Neural cell (in vitro differentiated cells): Measurements from ENCODE around the gene ARHGAP9. TPM values are rescaled to one million over a fixed set of nuclear protein-coding genes. Genes with fewer than 3 reads are reported as not detected.

Experiments
- H2AFZ ChIP-seq: fragments of 200-600, 300-800 bp; sonication (generic), shearing (Covaris generic); 2 replicates; pipeline ENCODE4 v1.6.0; 2014; ENCODE audit warnings: low read depth, mild to moderate bottlenecking, antibody characterized with exemption, low read length, moderate library complexity
- H3F3A ChIP-seq: fragments of 200-600 bp; shearing (Covaris generic); 2 replicates; pipeline ENCODE4 v1.6.1; 2016; ENCODE audit warnings: mild to moderate bottlenecking, moderate library complexity, mixed read lengths, antibody characterized with exemption, low read length; ENCODE audit not compliant: insufficient read depth, poor library complexity, severe bottlenecking
- H3K27ac ChIP-seq: fragments of 200-600, 300-800 bp; sonication (generic), shearing (Covaris generic); 2 replicates; pipeline ENCODE4 v1.5.1; 2014; ENCODE audit warnings: mild to moderate bottlenecking, low read length, moderate library complexity
- H3K27me3 ChIP-seq: fragments of 300-800, 200-600 bp; sonication (generic), shearing (Covaris generic); 2 replicates; pipeline ENCODE4 v1.6.0; 2014; ENCODE audit warnings: mild to moderate bottlenecking, low read depth, low read length, moderate library complexity; ENCODE audit not compliant: insufficient read depth
- H3K36me3 ChIP-seq: fragments of 300-800, 200-600 bp; sonication (generic), shearing (Covaris generic); 2 replicates; pipeline ENCODE4 v1.5.1; 2014; ENCODE audit warnings: mild to moderate bottlenecking, antibody characterized with exemption, low read length, moderate library complexity; ENCODE audit not compliant: insufficient read depth
- H3K4me2 ChIP-seq: fragments of 300-800, 200-600 bp; sonication (generic), shearing (Covaris generic); 2 replicates; pipeline ENCODE4 v1.6.0; 2014; ENCODE audit warnings: mild to moderate bottlenecking, low read length
- H3K4me3 ChIP-seq: fragments of 300-800, 200-600 bp; sonication (generic), shearing (Covaris generic); 2 replicates; pipeline ENCODE4 v1.5.1; 2014; ENCODE audit warnings: mild to moderate bottlenecking, low read length, moderate library complexity
- H3K79me2 ChIP-seq: fragments of 200-600 bp; shearing (Covaris generic); replicated peaks from 2 replicates; pipeline ENCODE4 v1.6.0; 2014; ENCODE audit warnings: mild to moderate bottlenecking, low read length, moderate library complexity; ENCODE audit not compliant: insufficient read depth
- H3K9ac ChIP-seq: fragments of 300-800, 200-600 bp; sonication (generic), shearing (Covaris generic); 2 replicates; pipeline ENCODE4 v1.6.1; 2016; ENCODE audit warnings: mild to moderate bottlenecking, low read length, mixed read lengths
- H3K9me2 ChIP-seq: fragments of 200-600 bp; shearing (Covaris generic); 2 replicates; pipeline ENCODE4 v1.6.1; 2016; ENCODE audit warnings: mild to moderate bottlenecking, low read length, mixed read lengths; ENCODE audit not compliant: insufficient read depth
- H3K9me3 ChIP-seq: fragments of 200-600, 300-800 bp; sonication (generic), shearing (Covaris generic); 2 replicates; pipeline ENCODE4 v1.6.1; 2016; ENCODE audit warnings: mild to moderate bottlenecking, mixed run types, low read length, moderate library complexity, mixed read lengths
- H4K20me1 ChIP-seq: fragments of 200-600 bp; shearing (Covaris generic); 2 replicates; pipeline ENCODE4 v1.6.1; 2016; ENCODE audit warnings: mild to moderate bottlenecking, mixed run types; ENCODE audit not compliant: insufficient read depth
- EP300 ChIP-seq: fragments of 450-650 bp; conservative IDR thresholded peaks from 2 replicates; pipeline ENCODE4 v1.6.1; 2014; ENCODE audit warnings: antibody characterized with exemption, mild to moderate bottlenecking, moderate library complexity; ENCODE audit not compliant: poor library complexity, severe bottlenecking
- EZH2 ChIP-seq: fragments of 200-600, 300-800 bp; shearing (Covaris generic), sonication (generic); IDR thresholded peaks from 2 replicates; pipeline ENCODE4 v1.6.1; 2014; ENCODE audit warnings: antibody characterized with exemption, low read length, borderline replicate concordance, mild to moderate bottlenecking; ENCODE audit not compliant: insufficient read depth, poor library complexity, severe bottlenecking
- POLR2AphosphoS5 ChIP-seq: IDR thresholded peaks from 2 replicates; pipeline ENCODE4 v1.6.1; 2012
- RAD21 ChIP-seq: fragments of 450-650 bp; conservative IDR thresholded peaks from 2 replicates; pipeline ENCODE4 v1.6.1; 2014; ENCODE audit warnings: antibody characterized with exemption, mild to moderate bottlenecking, moderate library complexity
- SMC3 ChIP-seq: fragments of 450-650 bp; conservative IDR thresholded peaks from 2 replicates; pipeline ENCODE4 v1.6.1; 2014; ENCODE audit warnings: antibody characterized with exemption, mild to moderate bottlenecking, moderate library complexity; ENCODE audit not compliant: poor library complexity
- TAF1 ChIP-seq: IDR thresholded peaks from 2 replicates; pipeline ENCODE4 v1.6.1; 2012; ENCODE audit warnings: low read depth
- polyA plus RNA-seq: library from polyadenylated mRNA; depleted of rRNA; stranded (reverse); fragments of >200 nt; gene quantifications from 2 replicates; pipeline ENCODE4 v1.2.3, GENCODE V29; 2014
- TF ChIP-seq, protein P1 (sequence below): fragments of 450-650 bp; IDR thresholded peaks from 2 replicates; pipeline ENCODE4 v1.5.1; 2014; ENCODE audit warnings: antibody characterized with exemption, mild to moderate bottlenecking, moderate library complexity; ENCODE audit not compliant: poor library complexity, severe bottlenecking
- TF ChIP-seq, protein P2 (sequence below): IDR thresholded peaks from 2 replicates; pipeline ENCODE4 v1.6.1; 2012; ENCODE audit warnings: borderline replicate concordance

Gene ARHGAP9
- polyA plus RNA-seq, 1 donor from 2014 or later = not detected

DNA sequence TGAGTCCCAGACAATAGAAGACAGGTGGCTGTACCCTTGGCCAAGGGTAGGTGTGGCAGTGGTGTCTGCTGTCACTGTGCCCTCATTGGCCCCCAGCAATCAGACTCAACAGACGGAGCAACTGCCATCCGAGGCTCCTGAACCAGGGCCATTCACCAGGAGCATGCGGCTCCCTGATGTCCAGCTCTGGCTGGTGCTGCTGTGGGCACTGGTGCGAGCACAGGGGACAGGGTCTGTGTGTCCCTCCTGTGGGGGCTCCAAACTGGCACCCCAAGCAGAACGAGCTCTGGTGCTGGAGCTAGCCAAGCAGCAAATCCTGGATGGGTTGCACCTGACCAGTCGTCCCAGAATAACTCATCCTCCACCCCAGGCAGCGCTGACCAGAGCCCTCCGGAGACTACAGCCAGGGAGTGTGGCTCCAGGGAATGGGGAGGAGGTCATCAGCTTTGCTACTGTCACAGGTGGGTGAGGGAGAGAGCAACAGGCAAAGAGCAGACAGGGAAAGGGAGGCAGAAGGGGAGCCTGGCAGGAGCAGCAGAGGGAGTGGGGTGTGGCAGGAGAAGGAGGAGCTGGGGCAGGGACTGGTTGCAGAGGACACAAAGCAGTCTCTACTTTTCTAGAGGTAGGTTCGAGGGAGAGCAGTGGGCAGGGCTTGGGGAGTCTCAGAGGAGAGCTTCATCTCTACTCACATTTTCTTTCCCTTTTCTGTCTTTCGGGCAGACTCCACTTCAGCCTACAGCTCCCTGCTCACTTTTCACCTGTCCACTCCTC, 24.1 kb downstream of the ARHGAP9 start:
- Histone ChIP-seq H3K9ac (no peak overlapping the region), H2AFZ (no peak overlapping the region), H3F3A (no peaks in the 10 kb centered on the region)

GRCh38 chr12:57454566-57455373, 24.9 kb downstream of the ARHGAP9 start, which contains the start of gene INHBE:
Gene INHBE, plus strand, starts transcription at chr12:57455307. Its CDS starts 230 bp downstream, at chr12:57455537.
- TF ChIP-seq POLR2AphosphoS5 = no peak
- TF ChIP-seq TAF1 = no peak
- TF ChIP-seq RAD21 = no peak
- TF ChIP-seq, protein P1, sequence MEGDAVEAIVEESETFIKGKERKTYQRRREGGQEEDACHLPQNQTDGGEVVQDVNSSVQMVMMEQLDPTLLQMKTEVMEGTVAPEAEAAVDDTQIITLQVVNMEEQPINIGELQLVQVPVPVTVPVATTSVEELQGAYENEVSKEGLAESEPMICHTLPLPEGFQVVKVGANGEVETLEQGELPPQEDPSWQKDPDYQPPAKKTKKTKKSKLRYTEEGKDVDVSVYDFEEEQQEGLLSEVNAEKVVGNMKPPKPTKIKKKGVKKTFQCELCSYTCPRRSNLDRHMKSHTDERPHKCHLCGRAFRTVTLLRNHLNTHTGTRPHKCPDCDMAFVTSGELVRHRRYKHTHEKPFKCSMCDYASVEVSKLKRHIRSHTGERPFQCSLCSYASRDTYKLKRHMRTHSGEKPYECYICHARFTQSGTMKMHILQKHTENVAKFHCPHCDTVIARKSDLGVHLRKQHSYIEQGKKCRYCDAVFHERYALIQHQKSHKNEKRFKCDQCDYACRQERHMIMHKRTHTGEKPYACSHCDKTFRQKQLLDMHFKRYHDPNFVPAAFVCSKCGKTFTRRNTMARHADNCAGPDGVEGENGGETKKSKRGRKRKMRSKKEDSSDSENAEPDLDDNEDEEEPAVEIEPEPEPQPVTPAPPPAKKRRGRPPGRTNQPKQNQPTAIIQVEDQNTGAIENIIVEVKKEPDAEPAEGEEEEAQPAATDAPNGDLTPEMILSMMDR = no peak
- no peak for TF ChIP-seq EZH2
- TF ChIP-seq EP300 = no peak
- no peak for TF ChIP-seq SMC3
- H3K4me2 ChIP-seq = no peak within 1 kb of the TSS
- no peak within 1 kb of the TSS for H3K9ac ChIP-seq
- H3K9me2 ChIP-seq = no peaks in the 10 kb centered on the region
- H4K20me1 ChIP-seq = no peaks in the 10 kb centered on the region
- no peaks in the 10 kb centered on the region for H3F3A ChIP-seq
- no peaks in the 10 kb centered on the region for H3K36me3 ChIP-seq
- no peaks in the 10 kb centered on the region for H3K9me3 ChIP-seq
- no peak within 1 kb of the TSS for H2AFZ ChIP-seq
- H3K79me2 ChIP-seq = no peaks in the 10 kb centered on the region
- no peak within 1 kb of the TSS for H3K27ac ChIP-seq
- peaks cover 6% of the 10 kb centered on the region for H3K27me3 ChIP-seq
- no peak within 1 kb of the TSS for H3K4me3 ChIP-seq

More for the DNA sequence above, 24.1 kb downstream of the ARHGAP9 start:
- H3K36me3 ChIP-seq = no peaks in the 10 kb centered on the region
- TF ChIP-seq, protein P2, sequence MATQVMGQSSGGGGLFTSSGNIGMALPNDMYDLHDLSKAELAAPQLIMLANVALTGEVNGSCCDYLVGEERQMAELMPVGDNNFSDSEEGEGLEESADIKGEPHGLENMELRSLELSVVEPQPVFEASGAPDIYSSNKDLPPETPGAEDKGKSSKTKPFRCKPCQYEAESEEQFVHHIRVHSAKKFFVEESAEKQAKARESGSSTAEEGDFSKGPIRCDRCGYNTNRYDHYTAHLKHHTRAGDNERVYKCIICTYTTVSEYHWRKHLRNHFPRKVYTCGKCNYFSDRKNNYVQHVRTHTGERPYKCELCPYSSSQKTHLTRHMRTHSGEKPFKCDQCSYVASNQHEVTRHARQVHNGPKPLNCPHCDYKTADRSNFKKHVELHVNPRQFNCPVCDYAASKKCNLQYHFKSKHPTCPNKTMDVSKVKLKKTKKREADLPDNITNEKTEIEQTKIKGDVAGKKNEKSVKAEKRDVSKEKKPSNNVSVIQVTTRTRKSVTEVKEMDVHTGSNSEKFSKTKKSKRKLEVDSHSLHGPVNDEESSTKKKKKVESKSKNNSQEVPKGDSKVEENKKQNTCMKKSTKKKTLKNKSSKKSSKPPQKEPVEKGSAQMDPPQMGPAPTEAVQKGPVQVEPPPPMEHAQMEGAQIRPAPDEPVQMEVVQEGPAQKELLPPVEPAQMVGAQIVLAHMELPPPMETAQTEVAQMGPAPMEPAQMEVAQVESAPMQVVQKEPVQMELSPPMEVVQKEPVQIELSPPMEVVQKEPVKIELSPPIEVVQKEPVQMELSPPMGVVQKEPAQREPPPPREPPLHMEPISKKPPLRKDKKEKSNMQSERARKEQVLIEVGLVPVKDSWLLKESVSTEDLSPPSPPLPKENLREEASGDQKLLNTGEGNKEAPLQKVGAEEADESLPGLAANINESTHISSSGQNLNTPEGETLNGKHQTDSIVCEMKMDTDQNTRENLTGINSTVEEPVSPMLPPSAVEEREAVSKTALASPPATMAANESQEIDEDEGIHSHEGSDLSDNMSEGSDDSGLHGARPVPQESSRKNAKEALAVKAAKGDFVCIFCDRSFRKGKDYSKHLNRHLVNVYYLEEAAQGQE = no peak
- TF ChIP-seq SMC3 (no peak), POLR2AphosphoS5 (no peak), TAF1 (no peak)
- H3K27me3 ChIP-seq = peaks cover 14% of the 10 kb centered on the region
- no peaks in the 10 kb centered on the region for H3K79me2 ChIP-seq
- no peak overlapping the region for H3K27ac ChIP-seq
- no peak overlapping the region for H3K4me2 ChIP-seq
- H4K20me1 ChIP-seq = no peaks in the 10 kb centered on the region
- no peak overlapping the region for H3K4me3 ChIP-seq
- H3K9me2 ChIP-seq = no peaks in the 10 kb centered on the region
- H3K9me3 ChIP-seq = no peaks in the 10 kb centered on the region
